Measurements from ENCODE around the gene CPSF2. TPM values are rescaled to one million over a fixed set of nuclear protein-coding genes. Genes with fewer than 3 reads are reported as not detected.

CPSF2 gene
- total RNA-seq, 2 experiments from 2014 or later: 12.4 to 12.9 TPM

GRCh38 chr14:92190768-92191167, 69.0 kb downstream of the CPSF2 start:
- intact Hi-C loops (cut with DNase I, micrococcal nuclease): no loop called here
- ATAC-seq (ENCODE audit: poor library complexity) (no peak), DNase-seq (no peak)
- Histone ChIP-seq H3K9me3 (ENCODE audit: control insufficient read depth in 1 of 2, insufficient read depth in 1 of 2, low read length in 2 of 2) (peaks cover 0 to 17% of the 10 kb centered on the region in 2 experiments), H3K27ac (ENCODE audit: low read depth in 1 of 2, low read length in 2 of 2) (no peak overlapping the region), H3K27me3 (ENCODE audit: control insufficient read depth in 1 of 2, insufficient read depth in 2 of 2, low read length in 2 of 2) (no peaks in the 10 kb centered on the region), H3K36me3 (ENCODE audit: insufficient read depth, low read length) (no peaks in the 10 kb centered on the region), H3K4me3 (ENCODE audit: low read length) (no peak overlapping the region), H3K4me1 (ENCODE audit: insufficient read depth, low read length) (no peaks in the 10 kb centered on the region)
- ChIA-PET POLR2A (interaction anchor here (0.8 kb wide), 1 partner anchor 11 kb away, joined by 3 read pairs; no protein-coding TSS in a partner anchor), CTCF (no interaction called here)
- no peak for TF ChIP-seq CTCF (IDR thresholded peaks at IDR 0.05)
- Mint-ChIP-seq H3K27me3 (no peaks in the 10 kb centered on the region), H3K27ac (no peak overlapping the region), H3K36me3 (ENCODE audit: low read depth) (no peaks in the 10 kb centered on the region), H3K4me3 (no peak overlapping the region), H3K9me3 (no peaks in the 10 kb centered on the region), H3K4me1 (ENCODE audit: low read depth) (no peaks in the 10 kb centered on the region)

DNA sequence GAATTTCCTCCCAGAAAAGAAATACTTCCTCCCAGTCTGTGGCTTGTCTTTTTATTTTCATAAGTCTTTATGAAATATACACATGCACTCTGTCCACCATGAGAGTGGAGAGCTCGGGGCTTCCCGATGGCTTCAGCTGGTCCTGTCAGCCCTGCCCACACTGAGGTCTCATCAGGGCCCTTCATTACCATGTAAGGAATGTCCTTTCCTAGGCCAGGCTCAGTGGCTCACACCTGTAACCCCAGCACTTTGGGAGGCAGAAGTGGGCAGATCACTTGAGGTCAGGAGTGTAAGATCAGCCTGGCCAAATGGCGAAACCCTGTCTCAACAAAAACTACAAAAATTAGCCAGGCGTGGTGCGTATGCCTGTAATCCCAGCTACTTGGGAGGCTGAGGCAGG, 77.0 kb downstream of the CPSF2 start:
- ChIA-PET CTCF (no interaction called here), POLR2A (no interaction called here)
- H3K4me1 ChIP-seq (ENCODE audit: insufficient read depth, low read length): no peaks in the 10 kb centered on the region
- H3K27ac ChIP-seq (ENCODE audit: low read depth in 1 of 2, low read length in 2 of 2): no peak overlapping the region
- Mint-ChIP-seq H3K4me1 (ENCODE audit: low read depth) (no peaks in the 10 kb centered on the region), H3K36me3 (ENCODE audit: low read depth) (no peaks in the 10 kb centered on the region), H3K4me3 (no peak overlapping the region), H3K9me3 (no peaks in the 10 kb centered on the region), H3K27ac (no peak overlapping the region), H3K27me3 (peaks cover 22% of the 10 kb centered on the region)
- H3K4me3 ChIP-seq (ENCODE audit: low read length): no peak overlapping the region
- DNase-seq: no peak
- no peak for TF ChIP-seq CTCF (IDR thresholded peaks at IDR 0.05)
- H3K36me3 ChIP-seq (ENCODE audit: insufficient read depth, low read length): no peaks in the 10 kb centered on the region
- no peak for ATAC-seq (ENCODE audit: poor library complexity)
- intact Hi-C loops (cut with DNase I, micrococcal nuclease): no loop called here
- H3K9me3 ChIP-seq (ENCODE audit: control insufficient read depth in 1 of 2, insufficient read depth in 1 of 2, low read length in 2 of 2): no peaks in the 10 kb centered on the region
- H3K27me3 ChIP-seq (ENCODE audit: control insufficient read depth in 1 of 2, insufficient read depth in 2 of 2, low read length in 2 of 2): peaks cover 0 to 12% of the 10 kb centered on the region in 2 experiments

- intact Hi-C loops (cut with DNase I, micrococcal nuclease): no loop called here
- CTCF ChIA-PET: no interaction called here
- POLR2A ChIA-PET: no interaction called here
- no peaks in the 10 kb centered on the region for H3K36me3 Mint-ChIP-seq (ENCODE audit: low read depth)
- H3K9me3 ChIP-seq (ENCODE audit: control insufficient read depth in 1 of 2, insufficient read depth in 1 of 2, low read length in 2 of 2): no peaks in the 10 kb centered on the region
- H3K4me1 ChIP-seq (ENCODE audit: insufficient read depth, low read length): no peaks in the 10 kb centered on the region
- DNase-seq (no peak), ATAC-seq (ENCODE audit: poor library complexity) (no peak)
- no peak overlapping the region for H3K4me3 Mint-ChIP-seq
- no peaks in the 10 kb centered on the region for H3K36me3 ChIP-seq (ENCODE audit: insufficient read depth, low read length)
- no peak overlapping the region for H3K27ac Mint-ChIP-seq
- peaks cover 0 to 12% of the 10 kb centered on the region in 2 experiments for H3K27me3 ChIP-seq (ENCODE audit: control insufficient read depth in 1 of 2, insufficient read depth in 2 of 2, low read length in 2 of 2)
- TF ChIP-seq CTCF (IDR thresholded peaks at IDR 0.05): no peak
- no peak overlapping the region for H3K4me3 ChIP-seq (ENCODE audit: low read length)
- H3K27me3 Mint-ChIP-seq: peaks cover 31% of the 10 kb centered on the region
- no peaks in the 10 kb centered on the region for H3K9me3 Mint-ChIP-seq
- no peak overlapping the region for H3K27ac ChIP-seq (ENCODE audit: low read depth in 1 of 2, low read length in 2 of 2)
- no peaks in the 10 kb centered on the region for H3K4me1 Mint-ChIP-seq (ENCODE audit: low read depth)
Measured at GRCh38 chr14:92199763-92200162, 78.0 kb downstream of the CPSF2 start.
